H1 (cell line): ENCODE measurements around the gene RFTN2. TPM values are rescaled to one million over a fixed set of nuclear protein-coding genes. Genes with fewer than 3 reads are reported as not detected.

Source experiments
- RAD21 ChIP-seq, 2 experiments: IDR thresholded peaks in 1 of 2; conservative IDR thresholded peaks in 1 of 2; 2 replicates each; pipeline ENCODE4 v1.6.1; 2011; ENCODE audit warnings: low read depth in 2 of 2, low read length in 2 of 2, improper control_type of control experiment in 1 of 2, inconsistent platforms in 1 of 2, mild to moderate bottlenecking in 1 of 2, moderate library complexity in 1 of 2
- polyA plus RNA-seq, 7 experiments: library from polyadenylated mRNA; depleted of rRNA in 3 of 7; stranded (reverse) in 5 of 7; unstranded in 2 of 7; fragments of >200 nt in 5 of 7; fragments of 200-250 nt in 2 of 7; gene quantifications; 1 replicate in 5 of 7; 2 replicates in 1 of 7; 4 replicates in 1 of 7; pipeline versions ENCODE4 v1.2.1 to v1.2.3, GENCODE V29; 2011 to 2013; ENCODE audit warnings: missing spikeins in 2 of 7, mixed read lengths in 2 of 7
- total RNA-seq: library from RNA; stranded (reverse); fragmentation: NEBNext Ultra II Directional; extraction: Animal tissue kit (Norgen Biotek cat#: 25700); gene quantifications from 2 replicates; pipeline ENCODE4 v1.2.1, GENCODE V29; 2021

Gene RFTN2
- total and polyA plus RNA-seq, 2 of the 8 experiments (the other 6 are each of a cell fraction or from before 2014, with no cell fraction given), result 2.3 to 2.4 TPM

GRCh38 chr2:197707316-197708213 is 32.2 kb upstream of the RFTN2 start (continued):
- peak; percentile 64 to 68 for TF ChIP-seq RAD21 (IDR thresholded peaks at IDR 0.05 in 1 of 2, conservative IDR thresholded peaks at IDR 0.05 in 1 of 2; ENCODE audit: low read depth in 2 of 2, low read length in 2 of 2)
